Loucy (cell line): ENCODE results near the gene ELMO1.

ENCODE experiments used
- H2AFZ ChIP-seq: fragments of 200-600 bp; sonication (generic); 2 replicates; pipeline ENCODE4 v1.6.0; 2016; ENCODE audit warnings: antibody characterized with exemption, mild to moderate bottlenecking, low read length, moderate library complexity
- H3F3A ChIP-seq: fragments of 200-600 bp; 2 replicates; pipeline ENCODE4 v1.6.0; 2016; ENCODE audit warnings: antibody characterized with exemption, low read depth, mild to moderate bottlenecking
- H3K27me3 ChIP-seq: fragments of 200-600 bp; sonication (generic); 2 replicates; pipeline ENCODE4 v1.6.1; 2014; ENCODE audit warnings: low read length, mild to moderate bottlenecking; ENCODE audit not compliant: insufficient read depth, poor library complexity, severe bottlenecking
- H3K36me3 ChIP-seq: fragments of 200-600 bp; sonication (generic); 2 replicates; pipeline ENCODE4 v1.6.1; 2016; ENCODE audit warnings: low read length; ENCODE audit not compliant: insufficient read depth
- H3K4me1 ChIP-seq: fragments of 200-600 bp; sonication (generic); 2 replicates; pipeline ENCODE4 v1.5.1; 2014; ENCODE audit warnings: low read length, mild to moderate bottlenecking; ENCODE audit not compliant: insufficient read depth, poor library complexity, severe bottlenecking
- H3K4me2 ChIP-seq: fragments of 200-600 bp; sonication (generic); 2 replicates; pipeline ENCODE4 v1.6.0; 2014; ENCODE audit warnings: antibody characterized with exemption, low read length, low read depth, mild to moderate bottlenecking; ENCODE audit not compliant: poor library complexity, severe bottlenecking
- H3K4me3 ChIP-seq: fragments of 200-600 bp; sonication (generic); 2 replicates; pipeline ENCODE4 v1.5.1; 2014; ENCODE audit warnings: low read length, mild to moderate bottlenecking, mixed read lengths; ENCODE audit not compliant: poor library complexity, severe bottlenecking
- H3K79me2 ChIP-seq: fragments of 200-600 bp; sonication (generic); 2 replicates; pipeline ENCODE4 v1.6.1; 2014; ENCODE audit warnings: low read length; ENCODE audit not compliant: insufficient read depth
- H3K9ac ChIP-seq: fragments of 200-600 bp; sonication (generic); 2 replicates; pipeline ENCODE4 v1.6.0; 2014; ENCODE audit warnings: mild to moderate bottlenecking, low read depth, low read length, moderate library complexity; ENCODE audit not compliant: poor library complexity, severe bottlenecking
- H3K9me2 ChIP-seq: fragments of 200-600 bp; sonication (generic); replicated peaks from 2 replicates; pipeline ENCODE4 v1.6.1; 2016; ENCODE audit warnings: low read depth, low read length, mixed read lengths
- H3K9me3 ChIP-seq: fragments of 200-600 bp; sonication (generic); 2 replicates; pipeline ENCODE4 v1.6.1; 2014; ENCODE audit warnings: mild to moderate bottlenecking, antibody characterized with exemption, low read length, low read depth; ENCODE audit not compliant: insufficient read depth
- H4K20me1 ChIP-seq: fragments of 200-600 bp; sonication (generic); 2 replicates; pipeline ENCODE4 v1.6.0; 2014; ENCODE audit warnings: antibody characterized with exemption, low read length, mild to moderate bottlenecking; ENCODE audit not compliant: insufficient read depth, poor library complexity, severe bottlenecking
- CTCF ChIP-seq: fragments of 200-600 bp; sonication (generic); conservative IDR thresholded peaks from 2 replicates; pipeline ENCODE4 v1.5.1; 2014; ENCODE audit warnings: mild to moderate bottlenecking, antibody characterized with exemption, low read length
- EZH2phosphoT487 ChIP-seq: fragments of 200-600 bp; IDR thresholded peaks from 2 replicates; pipeline ENCODE4 v1.6.1; 2018; ENCODE audit warnings: antibody characterized with exemption, mild to moderate bottlenecking, moderate library complexity, borderline replicate concordance

ELMO1 gene

GRCh38 chr7:37194943-37195342 lies 253.7 kb downstream of the ELMO1 start:
- peaks cover 15% of the 10 kb centered on the region for H3K4me1 ChIP-seq
- H3K36me3 ChIP-seq, result peaks cover 29% of the 10 kb centered on the region; the same call in 1 of the 2 replicates
- H3K4me3 ChIP-seq, result no peak overlapping the region
- H3K9ac ChIP-seq, result no peak overlapping the region
- no peaks in the 10 kb centered on the region for H3K9me2 ChIP-seq
- H3K4me2 ChIP-seq, result no peak overlapping the region
- TF ChIP-seq EZH2phosphoT487 (no peak), CTCF (no peak)
- H3F3A ChIP-seq, result no peaks in the 10 kb centered on the region
- H3K9me3 ChIP-seq, result no peaks in the 10 kb centered on the region
- H3K27me3 ChIP-seq, result no peaks in the 10 kb centered on the region
- H2AFZ ChIP-seq, result no peak overlapping the region
- H3K79me2 ChIP-seq, result no peaks in the 10 kb centered on the region
- no peaks in the 10 kb centered on the region for H4K20me1 ChIP-seq

GRCh38 chr7:37193775-37194135 lies 254.9 kb downstream of the ELMO1 start:
- H3K27me3 ChIP-seq, result no peaks in the 10 kb centered on the region
- no peaks in the 10 kb centered on the region for H3F3A ChIP-seq
- no peak overlapping the region for H3K9ac ChIP-seq
- peaks cover 15% of the 10 kb centered on the region for H3K4me1 ChIP-seq
- H3K79me2 ChIP-seq, result no peaks in the 10 kb centered on the region
- no peak overlapping the region for H3K4me2 ChIP-seq
- TF ChIP-seq CTCF, result no peak
- H2AFZ ChIP-seq, result no peak overlapping the region
- H3K9me2 ChIP-seq, result no peaks in the 10 kb centered on the region
- H3K4me3 ChIP-seq, result no peak overlapping the region
- H4K20me1 ChIP-seq, result no peaks in the 10 kb centered on the region
- peaks cover 34% of the 10 kb centered on the region; the same call in 1 of the 2 replicates for H3K36me3 ChIP-seq
- H3K9me3 ChIP-seq, result no peaks in the 10 kb centered on the region

- Histone ChIP-seq H3K9me3 (no peaks in the 10 kb centered on the region), H3K9me2 (no peaks in the 10 kb centered on the region), H3K27me3 (no peaks in the 10 kb centered on the region), H3K4me3 (no peak overlapping the region), H4K20me1 (no peaks in the 10 kb centered on the region), H3F3A (no peaks in the 10 kb centered on the region), H3K36me3 (peaks cover 34% of the 10 kb centered on the region; the same call in 1 of the 2 replicates), H3K4me1 (peaks cover 10% of the 10 kb centered on the region), H2AFZ (no peak overlapping the region), H3K79me2 (no peaks in the 10 kb centered on the region), H3K9ac (no peak overlapping the region), H3K4me2 (no peak overlapping the region)
- no peak for TF ChIP-seq CTCF
- no peak for TF ChIP-seq EZH2phosphoT487
These were observed 255.4 kb downstream of the ELMO1 start for GRCh38 chr7:37193087-37193774.
